Stomach smooth muscle (tissue), 2 donors: ENCODE results near the gene OVCA2.

Experiments used
- H3K27ac ChIP-seq: one replicate; pipeline ENCODE4 v1.7.0; 2013; ENCODE audit warnings: mild to moderate bottlenecking, low read length, inconsistent platforms
- H3K27me3 ChIP-seq, 2 donors: one replicate each; pipeline ENCODE4 v1.7.0; 2013; ENCODE audit warnings: low read length in 2 of 2; ENCODE audit not compliant: insufficient read depth in 2 of 2, control insufficient read depth in 1 of 2
- H3K36me3 ChIP-seq, 2 donors: one replicate each; pipeline ENCODE4 v1.7.0; 2013; ENCODE audit warnings: low read length in 2 of 2; ENCODE audit not compliant: control insufficient read depth in 2 of 2, insufficient read depth in 2 of 2
- H3K4me1 ChIP-seq: one replicate; pipeline ENCODE4 v1.7.0; 2013; ENCODE audit warnings: low read length; ENCODE audit not compliant: control insufficient read depth, insufficient read depth
- H3K4me3 ChIP-seq, 2 donors: one replicate each; pipeline ENCODE4 v1.7.0; 2013; ENCODE audit warnings: low read length in 2 of 2
- H3K9ac ChIP-seq, 2 donors: one replicate each; pipeline ENCODE4 v1.7.0; 2013; ENCODE audit warnings: low read length in 2 of 2, mild to moderate bottlenecking in 1 of 2
- H3K9me3 ChIP-seq, 2 donors: one replicate each; pipeline ENCODE4 v1.7.0; 2013; ENCODE audit warnings: low read length in 2 of 2; ENCODE audit not compliant: control insufficient read depth in 2 of 2
- donor health status: healthy.
- donor health status: Pancreatic carcinoma.

Gene OVCA2

DNA sequence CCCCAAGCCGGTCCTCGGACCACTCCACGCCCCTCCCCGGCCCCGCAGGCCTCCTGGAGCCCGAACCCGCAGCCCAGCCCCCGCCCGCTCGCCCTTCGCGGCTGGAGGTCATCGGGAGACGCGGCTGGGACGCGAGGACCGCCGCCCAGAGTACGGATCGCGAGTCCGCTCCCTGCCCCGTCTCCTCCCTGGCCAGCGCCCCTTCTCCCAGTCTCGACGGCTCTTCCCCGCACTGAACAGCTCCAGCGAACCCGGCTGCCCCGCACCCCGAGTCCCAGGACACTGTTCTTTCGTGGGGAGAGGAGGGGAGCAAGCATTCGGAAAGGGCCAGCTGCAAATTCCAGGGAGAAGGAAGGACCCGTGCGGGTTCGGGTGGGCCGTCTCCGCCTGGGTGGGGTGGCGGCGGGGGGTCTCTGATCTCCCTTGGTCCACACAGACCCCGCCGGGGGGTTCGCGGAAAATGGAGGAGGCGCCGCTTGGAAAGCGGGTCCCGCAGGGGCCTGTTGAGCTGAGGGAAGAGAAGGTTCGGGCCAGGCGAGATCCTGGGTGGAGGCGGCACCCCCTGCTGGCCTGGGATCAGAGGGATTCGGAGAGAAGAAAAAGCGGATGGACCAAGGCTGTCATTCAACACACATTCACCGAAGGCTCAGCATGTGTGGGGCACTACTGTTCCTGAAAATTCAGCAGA lies 16.1 kb upstream of the OVCA2 start:
- Histone ChIP-seq H3K27ac (no peak overlapping the region), H3K4me1 (peaks cover 43% of the 10 kb centered on the region), H3K27me3 (peaks cover 36 to 51% of the 10 kb centered on the region in 2 donors), H3K9ac (no peak overlapping the region), H3K9me3 (no peaks in the 10 kb centered on the region), H3K36me3 (no peaks in the 10 kb centered on the region), H3K4me3 (peak overlapping the region; percentile 49 to 68)

GRCh38 chr17:2027528-2028233 lies 14.1 kb upstream of the OVCA2 start:
- H3K9ac ChIP-seq, result no peak overlapping the region
- H3K36me3 ChIP-seq, result no peaks in the 10 kb centered on the region
- no peak overlapping the region for H3K4me3 ChIP-seq
- peaks cover 55% of the 10 kb centered on the region for H3K4me1 ChIP-seq
- H3K27me3 ChIP-seq, result peaks cover 32 to 51% of the 10 kb centered on the region in 2 donors
- H3K27ac ChIP-seq, result no peak overlapping the region
- H3K9me3 ChIP-seq, result no peaks in the 10 kb centered on the region

GRCh38 chr17:2028234-2028614 lies 13.6 kb upstream of the OVCA2 start:
- H3K27ac ChIP-seq, result no peak overlapping the region
- H3K36me3 ChIP-seq, result no peaks in the 10 kb centered on the region
- H3K4me3 ChIP-seq, result no peak overlapping the region
- H3K9ac ChIP-seq, result no peak overlapping the region
- H3K9me3 ChIP-seq, result no peaks in the 10 kb centered on the region
- peaks cover 29 to 47% of the 10 kb centered on the region in 2 donors for H3K27me3 ChIP-seq
- peaks cover 53% of the 10 kb centered on the region for H3K4me1 ChIP-seq

DNA sequence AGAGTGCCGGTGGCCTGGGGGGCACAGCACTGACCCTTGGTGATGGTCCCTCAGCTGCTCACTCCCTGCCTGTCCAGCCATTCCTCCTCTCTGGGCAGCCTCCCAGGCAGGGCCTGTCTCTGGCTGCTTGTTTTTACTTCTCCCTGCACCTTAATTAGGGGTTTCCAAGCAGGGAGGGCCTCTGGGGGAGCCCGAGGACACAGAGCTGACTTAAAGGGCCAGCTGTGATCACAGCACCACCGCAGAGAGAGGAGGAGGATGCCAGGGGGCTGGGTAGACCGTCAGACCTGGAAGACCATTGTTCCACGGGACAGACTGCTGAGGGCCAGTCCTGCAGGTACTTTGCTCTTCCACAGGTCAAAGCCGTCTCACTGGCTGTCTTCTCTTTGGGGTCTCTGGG lies 13.1 kb upstream of the OVCA2 start:
- Histone ChIP-seq H3K9ac (no peak overlapping the region), H3K36me3 (peaks cover 0 to 3% of the 10 kb centered on the region in 2 donors), H3K27me3 (peaks cover 27 to 44% of the 10 kb centered on the region in 2 donors), H3K9me3 (no peaks in the 10 kb centered on the region), H3K4me1 (peaks cover 51% of the 10 kb centered on the region), H3K4me3 (no peak overlapping the region), H3K27ac (no peak overlapping the region)

DNA sequence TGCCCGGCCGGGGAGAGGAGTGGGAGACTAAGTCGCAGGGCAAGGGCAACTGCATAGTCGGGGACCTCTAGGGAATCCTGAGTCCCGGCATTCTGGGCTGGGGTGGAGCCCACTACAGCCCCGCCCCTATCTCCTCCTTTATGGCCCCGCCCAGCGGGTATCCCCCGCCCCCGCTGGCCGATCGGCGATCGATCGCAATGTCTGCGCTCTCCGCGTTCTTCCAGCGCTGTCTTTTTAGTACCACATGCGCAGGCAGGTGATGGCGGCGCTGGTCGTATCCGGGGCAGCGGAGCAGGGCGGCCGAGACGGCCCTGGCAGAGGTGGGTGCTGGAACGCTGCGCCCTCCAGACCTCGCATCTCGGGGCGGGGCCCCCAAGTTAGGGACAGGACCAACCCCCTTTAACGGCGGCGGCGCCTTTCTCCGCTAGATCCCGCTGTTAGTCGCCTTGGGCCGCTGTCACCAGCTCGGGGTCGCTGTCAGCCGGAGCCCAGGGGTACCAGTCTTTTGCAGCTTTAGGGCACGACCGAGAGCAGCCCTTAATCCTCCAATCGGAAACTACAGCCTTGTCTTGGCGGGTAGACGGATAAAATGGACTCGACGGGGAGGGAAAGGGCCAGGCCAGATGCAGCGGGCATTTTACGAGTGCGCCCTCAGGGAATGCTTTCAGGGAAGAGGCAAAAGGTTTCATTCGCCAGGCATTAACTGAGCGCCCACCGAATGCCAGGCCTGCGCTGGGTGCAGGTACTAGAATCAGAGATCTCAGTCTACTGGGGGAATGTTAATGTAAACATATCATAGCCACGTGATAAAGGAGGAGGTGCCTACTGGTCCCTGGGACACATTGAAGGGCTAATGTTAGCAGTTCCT lies 11.7 kb upstream of the OVCA2 start, which contains the start of gene DPH1:
DPH1 (plus strand) TSS at position 243 of the 868 bp plus-strand sequence; CDS start at position 260, 17 bp downstream.
- Histone ChIP-seq H3K27ac (peak within 1 kb of the TSS; percentile 58), H3K4me1 (peaks cover 39% of the 10 kb centered on the region), H3K4me3 (peak within 1 kb of the TSS; percentile 98 to 100), H3K27me3 (peaks cover 23 to 30% of the 10 kb centered on the region in 2 donors), H3K9ac (peak within 1 kb of the TSS; percentile 85 to 94), H3K9me3 (no peaks in the 10 kb centered on the region), H3K36me3 (peaks cover 0 to 7% of the 10 kb centered on the region in 2 donors)

- Histone ChIP-seq H3K4me3 (peak overlapping the region; percentile 98 to 100), H3K27ac (peak overlapping the region; percentile 58), H3K36me3 (peaks cover 2 to 9% of the 10 kb centered on the region in 2 donors), H3K9me3 (no peaks in the 10 kb centered on the region), H3K9ac (peak overlapping the region; percentile 85 to 94), H3K4me1 (peaks cover 33% of the 10 kb centered on the region), H3K27me3 (peaks cover 23 to 28% of the 10 kb centered on the region in 2 donors)
Measured at GRCh38 chr17:2030779-2031163, 11.1 kb upstream of the OVCA2 start.

- no peaks in the 10 kb centered on the region for H3K9me3 ChIP-seq
- H3K4me3 ChIP-seq, result no peak overlapping the region
Measured at GRCh38 chr17:2033153-2033552, 8.7 kb upstream of the OVCA2 start.

DNA sequence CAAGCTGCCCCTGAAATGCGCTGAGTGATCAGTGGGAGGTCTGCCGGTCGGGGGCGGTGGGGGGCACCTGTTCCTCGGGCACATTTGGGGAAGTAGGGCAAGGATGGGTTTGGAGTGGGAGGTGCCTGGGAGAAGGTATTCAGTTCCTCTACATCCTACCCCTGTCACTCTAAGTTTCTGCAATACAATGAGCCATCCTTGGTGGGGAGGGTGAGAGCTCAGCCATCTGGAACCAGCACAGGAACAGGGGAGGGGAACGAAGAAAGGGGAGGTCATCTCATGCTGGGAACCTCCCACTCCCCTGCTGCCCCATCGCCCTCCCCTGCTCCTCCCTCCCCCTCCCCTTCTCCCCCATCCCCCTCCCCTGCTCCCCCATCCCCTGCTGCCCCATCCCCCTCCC lies 7.7 kb upstream of the OVCA2 start:
- H3K9me3 ChIP-seq, result no peaks in the 10 kb centered on the region
- H3K9ac ChIP-seq, result no peak overlapping the region
- peaks cover 21 to 28% of the 10 kb centered on the region in 2 donors for H3K36me3 ChIP-seq
- peaks cover 28% of the 10 kb centered on the region for H3K4me1 ChIP-seq
- H3K27me3 ChIP-seq, result peaks cover 2 to 4% of the 10 kb centered on the region in 2 donors
- no peak overlapping the region for H3K27ac ChIP-seq
- no peak overlapping the region for H3K4me3 ChIP-seq

More at GRCh38 chr17:2033153-2033552, 8.7 kb upstream of the OVCA2 start:
- Histone ChIP-seq H3K27me3 (peaks cover 11% of the 10 kb centered on the region in 2 donors), H3K27ac (no peak overlapping the region), H3K36me3 (peaks cover 21 to 26% of the 10 kb centered on the region in 2 donors), H3K4me1 (peaks cover 28% of the 10 kb centered on the region), H3K9ac (no peak overlapping the region)

- no peaks in the 10 kb centered on the region for H3K27me3 ChIP-seq
- H3K27ac ChIP-seq, result no peak overlapping the region
- H3K9ac ChIP-seq, result no peak overlapping the region
- peaks cover 21 to 28% of the 10 kb centered on the region in 2 donors for H3K36me3 ChIP-seq
- H3K9me3 ChIP-seq, result no peaks in the 10 kb centered on the region
- no peak overlapping the region for H3K4me3 ChIP-seq
- peaks cover 24% of the 10 kb centered on the region for H3K4me1 ChIP-seq
Measured at GRCh38 chr17:2034806-2035540, 6.8 kb upstream of the OVCA2 start.
